Astrocyte (in vitro differentiated cells and primary cell): ENCODE results near the gene AGTR1.

ENCODE experiments used
- CTCF ChIP-seq: IDR thresholded peaks from 2 replicates; pipeline ENCODE4 v1.5.1; 2011; ENCODE audit warnings: low read depth, mild to moderate bottlenecking, inconsistent platforms, low read length, moderate library complexity; ENCODE audit not compliant: insufficient read depth
- EZH2 ChIP-seq: IDR thresholded peaks from 2 replicates; pipeline ENCODE4 v1.6.1; 2012; ENCODE audit warnings: mild to moderate bottlenecking, low read length, inconsistent platforms; ENCODE audit not compliant: insufficient read depth

- TF ChIP-seq CTCF (no peak), EZH2 (no peak)
Measured at GRCh38 chr3:148697306-148698189, at the start of gene AGTR1.
